GM12872 (cell line): ENCODE measurements around the gene FGF9.

Experiments used
- CTCF ChIP-seq: IDR thresholded peaks from 3 replicates; pipeline ENCODE4 v1.5.1; 2011; ENCODE audit warnings: low read depth, mild to moderate bottlenecking, low read length, moderate library complexity; ENCODE audit not compliant: insufficient read depth

The FGF9 gene

GRCh38 chr13:21736926-21737325 is 66.1 kb downstream of the FGF9 start:
- no peak for TF ChIP-seq CTCF

- no peak for TF ChIP-seq CTCF
These were observed 67.8 kb downstream of the FGF9 start for GRCh38 chr13:21738630-21739029.

GRCh38 chr13:21739771-21740170 is 68.9 kb downstream of the FGF9 start:
- no peak for TF ChIP-seq CTCF

- TF ChIP-seq CTCF = no peak
These were observed 70.6 kb downstream of the FGF9 start for GRCh38 chr13:21741396-21741979.

GRCh38 chr13:21742096-21742495 is 71.2 kb downstream of the FGF9 start:
- TF ChIP-seq CTCF = no peak

- no peak for TF ChIP-seq CTCF
These were observed 73.3 kb downstream of the FGF9 start for GRCh38 chr13:21744149-21744548.

- no peak for TF ChIP-seq CTCF
These were observed 74.4 kb downstream of the FGF9 start for GRCh38 chr13:21745307-21745706.
